ENCODE results near the gene BLNK. TPM values are rescaled to one million over a fixed set of nuclear protein-coding genes. Genes with fewer than 3 reads are reported as not detected.
A peak's percentile ranks its signal among the peaks of the same experiment; 100 is the strongest.

The BLNK gene
- total and polyA plus RNA-seq, 8 donors: 1.3 to 38.5 (median 21.1) TPM

DNA sequence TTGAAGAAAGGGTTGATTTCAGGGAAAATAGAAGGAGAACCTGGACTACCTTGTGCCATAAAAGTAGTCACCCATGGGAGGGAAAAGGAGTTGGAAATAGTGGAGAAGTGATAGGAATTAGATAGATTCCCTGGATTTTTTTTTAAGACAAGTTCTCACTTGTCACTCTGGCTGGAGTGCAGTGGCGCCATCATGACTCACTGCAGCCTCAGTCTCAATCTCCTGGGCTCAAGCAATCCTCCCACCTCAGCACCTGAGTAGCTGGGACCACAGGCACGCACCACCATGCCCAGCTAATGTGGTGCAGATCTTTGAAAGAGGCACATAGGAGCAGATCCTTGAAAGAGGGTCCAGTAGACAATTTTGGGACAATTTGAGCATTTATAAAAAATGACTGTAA lies 9.5 kb upstream of the BLNK start:
- H3K9me3 ChIP-seq: no peaks in the 10 kb centered on the region
- no peak for TF ChIP-seq EP300 (IDR thresholded peaks at IDR 0.05)
- no peak for DNase-seq
- H3K36me3 ChIP-seq: no peaks in the 10 kb centered on the region
- no peak overlapping the region for H3K27ac ChIP-seq
- peaks cover 0 to 13% (median 6%) of the 10 kb centered on the region in 4 donors for H3K4me1 ChIP-seq
- H3K27me3 ChIP-seq: no peaks in the 10 kb centered on the region
- WGBS, 5 donors: 84 to 98% (median 90%) methylated on average over 2 of the region's 2 CpGs
- H3K4me3 ChIP-seq: no peak overlapping the region
- intact Hi-C loops (cut with DNase I; ENCODE audit: low total_unique reads): no loop called here

DNA sequence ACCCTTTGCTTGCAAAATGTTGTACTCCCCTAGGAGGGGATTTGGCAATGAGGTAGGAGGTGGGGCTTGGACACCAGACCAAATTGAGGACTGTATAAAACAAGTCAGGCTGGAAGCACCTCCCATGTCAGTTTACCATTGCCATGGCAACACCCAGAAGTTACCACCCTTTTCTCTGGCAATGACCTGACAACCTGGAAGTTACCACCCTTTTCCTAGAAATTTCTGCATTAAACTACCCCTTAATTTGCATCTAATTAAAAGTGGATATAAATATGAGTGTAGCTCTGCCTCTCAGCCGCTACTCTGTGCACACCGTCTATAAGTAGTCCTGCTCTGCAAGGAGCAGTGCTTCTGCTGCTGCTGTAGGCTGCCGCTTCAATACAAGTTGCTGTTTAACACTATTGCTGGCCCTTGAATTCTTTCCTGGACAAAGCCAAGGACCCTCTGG lies 7.8 kb upstream of the BLNK start:
- no peak for DNase-seq
- H3K27ac ChIP-seq: no peak overlapping the region
- H3K27me3 ChIP-seq: no peaks in the 10 kb centered on the region
- no peaks in the 10 kb centered on the region for H3K9me3 ChIP-seq
- WGBS, 5 donors: 83 to 94% (median 87%) methylated on average over 3 of the region's 3 CpGs
- no peak overlapping the region for H3K4me3 ChIP-seq
- intact Hi-C loops (cut with DNase I; ENCODE audit: low total_unique reads): no loop called here
- no peaks in the 10 kb centered on the region for H3K36me3 ChIP-seq
- H3K4me1 ChIP-seq: peaks cover 0 to 17% (median 8%) of the 10 kb centered on the region in 4 donors
- TF ChIP-seq EP300 (IDR thresholded peaks at IDR 0.05) (no peak), POLR2A (IDR thresholded peaks at IDR 0.05) (no peak), POLR2AphosphoS5 (IDR thresholded peaks at IDR 0.05) (no peak)
- TF ChIP-seq, protein P1, sequence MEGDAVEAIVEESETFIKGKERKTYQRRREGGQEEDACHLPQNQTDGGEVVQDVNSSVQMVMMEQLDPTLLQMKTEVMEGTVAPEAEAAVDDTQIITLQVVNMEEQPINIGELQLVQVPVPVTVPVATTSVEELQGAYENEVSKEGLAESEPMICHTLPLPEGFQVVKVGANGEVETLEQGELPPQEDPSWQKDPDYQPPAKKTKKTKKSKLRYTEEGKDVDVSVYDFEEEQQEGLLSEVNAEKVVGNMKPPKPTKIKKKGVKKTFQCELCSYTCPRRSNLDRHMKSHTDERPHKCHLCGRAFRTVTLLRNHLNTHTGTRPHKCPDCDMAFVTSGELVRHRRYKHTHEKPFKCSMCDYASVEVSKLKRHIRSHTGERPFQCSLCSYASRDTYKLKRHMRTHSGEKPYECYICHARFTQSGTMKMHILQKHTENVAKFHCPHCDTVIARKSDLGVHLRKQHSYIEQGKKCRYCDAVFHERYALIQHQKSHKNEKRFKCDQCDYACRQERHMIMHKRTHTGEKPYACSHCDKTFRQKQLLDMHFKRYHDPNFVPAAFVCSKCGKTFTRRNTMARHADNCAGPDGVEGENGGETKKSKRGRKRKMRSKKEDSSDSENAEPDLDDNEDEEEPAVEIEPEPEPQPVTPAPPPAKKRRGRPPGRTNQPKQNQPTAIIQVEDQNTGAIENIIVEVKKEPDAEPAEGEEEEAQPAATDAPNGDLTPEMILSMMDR (IDR thresholded peaks at IDR 0.05): no peak

DNA sequence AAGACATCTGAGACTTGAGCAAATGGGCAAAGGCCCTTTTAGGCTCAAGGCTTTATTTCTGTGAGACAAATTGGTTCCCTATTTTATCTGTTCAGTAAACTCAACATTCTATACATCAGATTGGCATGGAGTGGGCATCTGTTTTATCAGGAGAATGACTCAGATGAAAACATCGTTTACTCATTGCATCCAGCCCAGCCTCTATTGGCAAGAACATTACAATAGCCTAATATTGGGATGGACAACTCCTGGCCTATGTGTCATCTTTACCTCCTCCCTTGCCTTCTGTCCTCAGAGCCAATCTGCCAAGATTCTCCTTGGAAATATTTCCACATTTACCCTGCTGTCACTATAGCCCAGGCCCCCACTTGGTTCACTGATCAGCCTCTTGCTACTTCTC lies 5.5 kb upstream of the BLNK start:
- peaks cover 15 to 34% (median 24%) of the 10 kb centered on the region in 4 donors for H3K4me1 ChIP-seq
- TF ChIP-seq, protein P1 (IDR thresholded peaks at IDR 0.05): no peak
- no peak for TF ChIP-seq POLR2A (IDR thresholded peaks at IDR 0.05)
- TF ChIP-seq EP300 (IDR thresholded peaks at IDR 0.05): no peak
- no peak for TF ChIP-seq POLR2AphosphoS5 (IDR thresholded peaks at IDR 0.05)
- intact Hi-C loops (cut with DNase I; ENCODE audit: low total_unique reads): no loop called here
- H3K27me3 ChIP-seq: no peaks in the 10 kb centered on the region
- H3K27ac ChIP-seq: peak overlapping the region in 2 of 5 donors; percentile 16 to 44
- 36 to 61% (median 37%) methylated on average over 1 of the region's 1 CpG for WGBS, 5 donors
- H3K36me3 ChIP-seq: no peaks in the 10 kb centered on the region
- DNase-seq: no peak
- no peak overlapping the region for H3K4me3 ChIP-seq
- no peaks in the 10 kb centered on the region for H3K9me3 ChIP-seq

DNA sequence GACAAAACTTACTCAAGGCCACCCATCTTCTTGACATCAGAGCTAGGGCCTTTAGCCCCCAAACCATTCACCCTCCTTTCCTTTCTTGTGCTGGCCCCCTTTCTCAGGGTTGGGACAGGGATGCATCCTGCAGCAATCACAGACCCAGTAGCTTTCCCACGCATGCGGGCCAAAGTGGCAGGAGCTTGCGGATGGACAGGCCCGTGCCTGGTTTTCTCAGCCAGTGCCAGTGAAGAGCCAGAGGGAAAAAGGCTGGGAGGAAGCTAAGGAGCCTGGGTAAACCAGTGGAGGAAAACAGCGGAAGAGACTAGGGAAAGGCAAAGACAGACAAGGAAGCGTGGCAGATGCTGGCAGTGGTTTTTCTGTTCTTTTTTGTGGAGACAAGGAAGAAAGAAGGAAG lies 5.1 kb upstream of the BLNK start:
- no peak for DNase-seq
- Histone ChIP-seq H3K4me3 (no peak overlapping the region), H3K9me3 (no peaks in the 10 kb centered on the region), H3K36me3 (no peaks in the 10 kb centered on the region), H3K4me1 (peaks cover 17 to 38% (median 26%) of the 10 kb centered on the region in 4 donors), H3K27me3 (no peaks in the 10 kb centered on the region), H3K27ac (peak overlapping the region in 3 of 5 donors; percentile 16 to 48 (median 44))
- intact Hi-C loops (cut with DNase I; ENCODE audit: low total_unique reads): no loop called here
- 77 to 90% (median 84%) methylated on average over 6 of the region's 6 CpGs for whole genome bisulfite sequencing, 5 donors
- TF ChIP-seq EP300 (IDR thresholded peaks at IDR 0.05) (no peak), POLR2AphosphoS5 (IDR thresholded peaks at IDR 0.05) (no peak), POLR2A (IDR thresholded peaks at IDR 0.05) (no peak)
- TF ChIP-seq, protein P1 (IDR thresholded peaks at IDR 0.05): no peak

DNA sequence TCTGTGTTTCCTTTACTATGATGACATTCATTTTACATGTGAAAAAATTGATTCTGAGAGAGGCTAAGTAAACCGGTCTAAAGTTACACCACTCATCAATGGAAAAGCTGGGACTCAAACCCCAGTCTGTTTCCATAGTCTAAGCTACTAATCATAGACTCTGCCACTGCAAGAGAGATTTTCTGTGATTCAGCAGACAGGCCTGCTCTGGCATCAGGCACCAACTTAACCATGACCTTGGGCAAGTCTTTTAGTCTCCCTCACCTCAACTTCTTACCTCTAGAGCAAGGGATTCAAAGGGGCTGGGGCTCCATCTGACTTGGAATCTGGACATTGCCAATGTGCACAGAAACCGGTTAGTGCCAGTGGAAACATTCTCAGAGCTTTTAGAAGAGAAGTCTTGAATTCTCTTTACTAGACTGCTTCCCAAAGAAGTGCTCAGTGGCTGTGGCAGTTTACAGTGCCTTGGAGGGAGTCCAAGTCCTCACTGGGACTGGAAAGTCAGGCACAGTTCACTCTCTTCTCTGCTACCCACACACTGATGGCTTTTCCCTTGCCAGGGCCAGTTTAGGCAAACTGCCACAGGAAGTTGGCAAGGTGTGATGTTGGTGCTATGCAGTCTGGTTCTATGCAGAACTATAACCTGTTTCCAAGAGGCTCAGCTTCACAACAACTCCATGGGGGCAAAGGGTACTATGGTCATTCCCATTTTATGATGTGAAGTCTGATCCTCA lies 4.5 kb upstream of the BLNK start:
- no peaks in the 10 kb centered on the region for H3K9me3 ChIP-seq
- peaks cover 17 to 43% (median 29%) of the 10 kb centered on the region in 4 donors for H3K4me1 ChIP-seq
- no peaks in the 10 kb centered on the region for H3K36me3 ChIP-seq
- no peak overlapping the region for H3K4me3 ChIP-seq
- TF ChIP-seq POLR2AphosphoS5 (IDR thresholded peaks at IDR 0.05) (peak in 2 of 3 donors; percentile 12 to 64), EP300 (IDR thresholded peaks at IDR 0.05) (no peak)
- no peaks in the 10 kb centered on the region for H3K27me3 ChIP-seq
- peak overlapping the region in 3 of 5 donors; percentile 44 to 76 (median 48) for H3K27ac ChIP-seq
- intact Hi-C loops (cut with DNase I; ENCODE audit: low total_unique reads): no loop called here
- DNase-seq: peak in 1 of 2 donors; percentile 92
- 53 to 73% (median 64%) methylated on average over 2 of the region's 2 CpGs for WGBS, 5 donors

Data from stomach (tissue), 9 donors.